ENCODE measurements around the gene TM9SF1. TPM values are rescaled to one million over a fixed set of nuclear protein-coding genes. Genes with fewer than 3 reads are reported as not detected.

The TM9SF1 gene
- 100 to 1,000 TPM in 3 of 4 donors, 10 to 100 TPM in 1; 92.0 to 114 (median 107) TPM for total RNA-seq

GRCh38 chr14:24195186-24196070 is at the start of gene TM9SF1:
Gene TM9SF1, minus strand, starts transcription at chr14:24195441. Its CDS starts 422 bp downstream, at chr14:24195019.
- Histone ChIP-seq H3K9me3 (no peaks in the 10 kb centered on the region), H3K27ac (peak within 1 kb of the TSS; percentile 94 to 100 (median 98)), H3K4me3 (replicated peaks in 1 of 3) (peak within 1 kb of the TSS; percentile 81 to 100 (median 94)), H3K36me3 (peaks cover 11 to 17% of the 10 kb centered on the region in 2 donors), H3K4me1 (peaks cover 17 to 31% of the 10 kb centered on the region in 2 donors), H3K27me3 (no peaks in the 10 kb centered on the region)
- intact Hi-C loops (cut with DNase I), result no loop called here
- 1% methylated on average over 11 to 32 of the region's 89 CpGs for WGBS, 2 donors
- DNase-seq, result peak; percentile 86 to 89
- TF ChIP-seq CTCF (IDR thresholded peaks at IDR 0.05) (peak in 1 of 6 experiments; percentile 7), POLR2A (IDR thresholded peaks at IDR 0.05) (peak in 1 of 2 donors; percentile 78)

- Histone ChIP-seq H3K27ac (peak overlapping the region; percentile 92 to 98 (median 96)), H3K9me3 (no peaks in the 10 kb centered on the region), H3K4me1 (peaks cover 18 to 32% of the 10 kb centered on the region in 2 donors), H3K36me3 (peaks cover 26 to 28% of the 10 kb centered on the region in 2 donors), H3K27me3 (no peaks in the 10 kb centered on the region), H3K4me3 (replicated peaks in 1 of 3) (peak overlapping the region in 2 of 3 donors; percentile 8 to 65)
- peak in 1 of 2 donors; percentile 19 for DNase-seq
- WGBS, 2 donors, result 61 to 70% methylated on average over 10 of the region's 10 CpGs
- intact Hi-C loops (cut with DNase I), result loop anchor here (2.0 kb wide), 1 partner anchor 57 kb away; no protein-coding TSS in a partner anchor
- TF ChIP-seq CTCF (IDR thresholded peaks at IDR 0.05) (no peak), POLR2A (IDR thresholded peaks at IDR 0.05) (no peak)
Observed at GRCh38 chr14:24243336-24243836, 48.1 kb upstream of the TM9SF1 start.

- WGBS, 2 donors, result 1 to 2% methylated on average over 25 to 26 of the region's 39 CpGs
- TF ChIP-seq POLR2A (IDR thresholded peaks at IDR 0.05) (no peak), CTCF (IDR thresholded peaks at IDR 0.05) (peak in 4 of 6 experiments; percentile 38 to 60 (median 54))
- Histone ChIP-seq H3K9me3 (no peaks in the 10 kb centered on the region), H3K36me3 (peaks cover 37 to 42% of the 10 kb centered on the region in 2 donors), H3K27me3 (no peaks in the 10 kb centered on the region), H3K4me3 (replicated peaks in 1 of 3) (peak overlapping the region; percentile 19 to 77 (median 65)), H3K27ac (peak overlapping the region; percentile 92 to 98 (median 96)), H3K4me1 (peaks cover 18 to 32% of the 10 kb centered on the region in 2 donors)
- intact Hi-C loops (cut with DNase I), result loop anchor here (2.0 kb wide), 1 partner anchor 59 kb away; no protein-coding TSS in a partner anchor
- peak; percentile 95 for DNase-seq
Observed at GRCh38 chr14:24241829-24242443, 46.7 kb upstream of the TM9SF1 start.

- TF ChIP-seq CTCF (IDR thresholded peaks at IDR 0.05), result no peak
- TF ChIP-seq POLR2A (IDR thresholded peaks at IDR 0.05), result no peak
- no peak for DNase-seq
- no peaks in the 10 kb centered on the region for H3K9me3 ChIP-seq
- H3K4me3 ChIP-seq (replicated peaks in 1 of 3), result no peak overlapping the region
- peaks cover 18 to 32% of the 10 kb centered on the region in 2 donors for H3K4me1 ChIP-seq
- 77 to 93% methylated on average over 9 of the region's 9 CpGs for WGBS, 2 donors
- peaks cover 50 to 57% of the 10 kb centered on the region in 2 donors for H3K36me3 ChIP-seq
- no peak overlapping the region for H3K27ac ChIP-seq
- intact Hi-C loops (cut with DNase I), result no loop called here
- no peaks in the 10 kb centered on the region for H3K27me3 ChIP-seq
Observed at GRCh38 chr14:24240110-24240918, 45.1 kb upstream of the TM9SF1 start.

Measured in thyroid gland (tissue), 4 donors.